HG03196 (cell line): ENCODE data around the gene LIAS.
A peak's percentile ranks its signal among the peaks of the same experiment; 100 is the strongest.

Experiments
- ATAC-seq: cut with Tn5 transposase; IDR thresholded peaks from one replicate; pipeline ENCODE4 v1.9.1; 2021; ENCODE audit not compliant: unreplicated experiment

LIAS gene

GRCh38 chr4:39527296-39528060, 68.6 kb downstream of the LIAS start, which contains the start of gene UGDH:
Gene UGDH, minus strand, starts transcription at chr4:39527439. Its CDS starts 5,927 bp downstream, at chr4:39521512.
- peak; percentile 97 for ATAC-seq

GRCh38 chr4:39528061-39528465, 69.2 kb downstream of the LIAS start:
- no peak for ATAC-seq
